ENCODE measurements around the gene AP1G2. TPM values are rescaled to one million over a fixed set of nuclear protein-coding genes. Genes with fewer than 3 reads are reported as not detected.
"Not testable (repeated sequence)": the region's sequence is repeated elsewhere in the genome, so short reads cannot be mapped to it uniquely, and the experiment has no call there.

Gene AP1G2
- total RNA-seq, 1 donor from 2014 or later: 271 TPM

- no peaks in the 10 kb centered on the region for H3K9me3 Mint-ChIP-seq
- H3K27me3 Mint-ChIP-seq (ENCODE audit: low read depth): no peaks in the 10 kb centered on the region
- no peak overlapping the region for H3K4me3 Mint-ChIP-seq
- no peak for DNase-seq (ENCODE audit: low spot score in 2 of 2, unreplicated experiment in 2 of 2)
- peaks cover 24% of the 10 kb centered on the region for H3K4me1 Mint-ChIP-seq
- no peak for TF ChIP-seq CTCF (IDR thresholded peaks at IDR 0.05; ENCODE audit: unreplicated experiment)
- peak overlapping the region; percentile 62 for H3K27ac Mint-ChIP-seq
- H3K36me3 Mint-ChIP-seq: peaks cover 2% of the 10 kb centered on the region
Measured at GRCh38 chr14:23537351-23538049, 30.1 kb downstream of the AP1G2 start.

GRCh38 chr14:23536906-23537305 is 30.7 kb downstream of the AP1G2 start:
- not testable (repeated sequence) for H3K27me3 Mint-ChIP-seq (ENCODE audit: low read depth); H3K9me3 Mint-ChIP-seq; H3K27ac Mint-ChIP-seq; H3K36me3 Mint-ChIP-seq; H3K4me3 Mint-ChIP-seq; DNase-seq (ENCODE audit: low spot score in 2 of 2, unreplicated experiment in 2 of 2)
- peaks cover 24% of the 10 kb centered on the region for H3K4me1 Mint-ChIP-seq

GRCh38 chr14:23536494-23536893 is 31.1 kb downstream of the AP1G2 start:
- H3K4me3 Mint-ChIP-seq: no peak overlapping the region
- peaks cover 24% of the 10 kb centered on the region for H3K4me1 Mint-ChIP-seq
- no peak for TF ChIP-seq CTCF (IDR thresholded peaks at IDR 0.05; ENCODE audit: unreplicated experiment)
- peaks cover 2% of the 10 kb centered on the region for H3K36me3 Mint-ChIP-seq
- H3K27ac Mint-ChIP-seq: no peak overlapping the region
- no peak for DNase-seq (ENCODE audit: low spot score in 2 of 2, unreplicated experiment in 2 of 2)
- no peaks in the 10 kb centered on the region for H3K9me3 Mint-ChIP-seq
- no peaks in the 10 kb centered on the region for H3K27me3 Mint-ChIP-seq (ENCODE audit: low read depth)

GRCh38 chr14:23535943-23536342 is 31.6 kb downstream of the AP1G2 start:
- H3K27ac Mint-ChIP-seq: no peak overlapping the region
- H3K9me3 Mint-ChIP-seq: no peaks in the 10 kb centered on the region
- H3K4me1 Mint-ChIP-seq: peaks cover 24% of the 10 kb centered on the region
- DNase-seq (ENCODE audit: low spot score in 2 of 2, unreplicated experiment in 2 of 2): no peak
- TF ChIP-seq CTCF (IDR thresholded peaks at IDR 0.05; ENCODE audit: unreplicated experiment): no peak
- H3K4me3 Mint-ChIP-seq: no peak overlapping the region
- no peaks in the 10 kb centered on the region for H3K27me3 Mint-ChIP-seq (ENCODE audit: low read depth)
- H3K36me3 Mint-ChIP-seq: peaks cover 2% of the 10 kb centered on the region

GRCh38 chr14:23533652-23534435 is 33.7 kb downstream of the AP1G2 start:
- no peak overlapping the region for H3K4me3 Mint-ChIP-seq

More at GRCh38 chr14:23533652-23534435, 33.7 kb downstream of the AP1G2 start:
- no peak for DNase-seq (ENCODE audit: low spot score in 2 of 2, unreplicated experiment in 2 of 2)
- Mint-ChIP-seq H3K4me1 (peaks cover 18% of the 10 kb centered on the region), H3K9me3 (no peaks in the 10 kb centered on the region), H3K27ac (no peak overlapping the region), H3K36me3 (peaks cover 2% of the 10 kb centered on the region), H3K27me3 (ENCODE audit: low read depth) (no peaks in the 10 kb centered on the region)
- no peak for TF ChIP-seq CTCF (IDR thresholded peaks at IDR 0.05; ENCODE audit: unreplicated experiment)

All from mesothelial cell of epicardium (in vitro differentiated cells).